H7 (cell line): Measurements from ENCODE around the gene KLHL6. TPM values are rescaled to one million over a fixed set of nuclear protein-coding genes. Genes with fewer than 3 reads are reported as not detected.
"Not testable (repeated sequence)": the region's sequence is repeated elsewhere in the genome, so short reads cannot be mapped to it uniquely, and the experiment has no call there.

Source experiments
- DNase-seq: peaks from one replicate; pipeline ENCODE4 v3.0.0; 2012
- H3K27me3 ChIP-seq: 2 replicates; pipeline ENCODE4 v1.6.0; 2011; ENCODE audit warnings: mild to moderate bottlenecking, low read length; ENCODE audit not compliant: control insufficient read depth, insufficient read depth
- H3K36me3 ChIP-seq: replicated peaks from 2 replicates; pipeline ENCODE4 v1.5.1; 2011; ENCODE audit warnings: low read length; ENCODE audit not compliant: control insufficient read depth, insufficient read depth
- H3K4me3 ChIP-seq: 2 replicates; pipeline ENCODE4 v1.5.1; 2011; ENCODE audit warnings: low read depth, mild to moderate bottlenecking, control low read depth, low read length, moderate library complexity; ENCODE audit not compliant: insufficient read depth
- total RNA-seq: library from RNA; depleted of rRNA; stranded (reverse); fragments of >200 nt; shearing (Covaris generic); gene quantifications from 2 replicates; pipeline ENCODE4 v1.2.3, GENCODE V29; 2014

The KLHL6 gene
- total RNA-seq, 1 experiment from 2014 or later = 0.69 TPM

GRCh38 chr3:183454064-183454463 lies 101.4 kb downstream of the KLHL6 start:
- Histone ChIP-seq H3K27me3 (no peaks in the 10 kb centered on the region), H3K36me3 (peaks cover 2% of the 10 kb centered on the region), H3K4me3 (no peak overlapping the region)
- DNase-seq = no peak

- Histone ChIP-seq H3K27me3 (no peaks in the 10 kb centered on the region), H3K4me3 (peak overlapping the region; percentile 12; the same call in 1 of the 2 replicates), H3K36me3 (peaks cover 2% of the 10 kb centered on the region)
- no peak for DNase-seq
Measured at GRCh38 chr3:183449791-183450190, 105.7 kb downstream of the KLHL6 start.

- Histone ChIP-seq H3K4me3 (no peak overlapping the region; the same call in 1 of the 2 replicates), H3K36me3 (peaks cover 2% of the 10 kb centered on the region), H3K27me3 (no peaks in the 10 kb centered on the region)
- DNase-seq = no peak
Measured at GRCh38 chr3:183449391-183449790, 106.1 kb downstream of the KLHL6 start.

- no peak for DNase-seq
Measured at GRCh38 chr3:183448369-183449128, 107.0 kb downstream of the KLHL6 start.

GRCh38 chr3:183447206-183448001 lies 108.1 kb downstream of the KLHL6 start:
- DNase-seq = peak; percentile 93
- no peaks in the 10 kb centered on the region for H3K36me3 ChIP-seq
- no peaks in the 10 kb centered on the region for H3K27me3 ChIP-seq
- H3K4me3 ChIP-seq = peak overlapping the region; percentile 94

More at GRCh38 chr3:183448369-183449128, 107.0 kb downstream of the KLHL6 start:
- no peaks in the 10 kb centered on the region for H3K27me3 ChIP-seq
- H3K4me3 ChIP-seq = peak overlapping the region; percentile 94
- H3K36me3 ChIP-seq = no peaks in the 10 kb centered on the region; the same call in 1 of the 2 replicates

- no peak for DNase-seq
- peak overlapping the region; percentile 94 for H3K4me3 ChIP-seq
- H3K27me3 ChIP-seq = no peaks in the 10 kb centered on the region
- no peaks in the 10 kb centered on the region for H3K36me3 ChIP-seq
Measured at GRCh38 chr3:183446838-183447205, 108.7 kb downstream of the KLHL6 start.

GRCh38 chr3:183444748-183445147 lies 110.8 kb downstream of the KLHL6 start:
- Histone ChIP-seq H3K36me3 (no peaks in the 10 kb centered on the region), H3K27me3 (no peaks in the 10 kb centered on the region), H3K4me3 (no peak overlapping the region)
- no peak for DNase-seq

GRCh38 chr3:183443395-183444385 lies 111.8 kb downstream of the KLHL6 start:
- Histone ChIP-seq H3K4me3 (no peak overlapping the region), H3K36me3 (no peaks in the 10 kb centered on the region), H3K27me3 (no peaks in the 10 kb centered on the region)
- DNase-seq = no peak

GRCh38 chr3:183442994-183443393 lies 112.5 kb downstream of the KLHL6 start:
- Histone ChIP-seq H3K27me3 (no peaks in the 10 kb centered on the region), H3K4me3 (no peak overlapping the region), H3K36me3 (no peaks in the 10 kb centered on the region)
- DNase-seq = no peak

- not testable (repeated sequence) for H3K36me3 ChIP-seq, H3K4me3 ChIP-seq, H3K27me3 ChIP-seq, DNase-seq
Measured at GRCh38 chr3:183440521-183440920, 115.0 kb downstream of the KLHL6 start.

- Histone ChIP-seq H3K36me3 (no peaks in the 10 kb centered on the region), H3K27me3 (no peaks in the 10 kb centered on the region; the same call in 1 of the 2 replicates), H3K4me3 (no peak overlapping the region)
- no peak for DNase-seq
Measured at GRCh38 chr3:183439515-183439914, 116.0 kb downstream of the KLHL6 start.

GRCh38 chr3:183438735-183439134 lies 116.8 kb downstream of the KLHL6 start:
- DNase-seq = no peak
- Histone ChIP-seq H3K4me3 (no peak overlapping the region), H3K27me3 (no peaks in the 10 kb centered on the region; the same call in 1 of the 2 replicates), H3K36me3 (no peaks in the 10 kb centered on the region)

GRCh38 chr3:183437666-183438564 lies 117.6 kb downstream of the KLHL6 start:
- H3K36me3 ChIP-seq = no peaks in the 10 kb centered on the region
- DNase-seq = no peak
- H3K4me3 ChIP-seq = no peak overlapping the region
- peaks cover 3% of the 10 kb centered on the region; the same call in 1 of the 2 replicates for H3K27me3 ChIP-seq
